ENCODE results near the gene GABRR2. TPM values are rescaled to one million over a fixed set of nuclear protein-coding genes. Genes with fewer than 3 reads are reported as not detected.

Gene GABRR2
- total RNA-seq, 3 donors from 2014 or later (not counting 1 experiment from before 2014, with no cell fraction given) = 0.57 to 2.2 (median 1.0) TPM

DNA sequence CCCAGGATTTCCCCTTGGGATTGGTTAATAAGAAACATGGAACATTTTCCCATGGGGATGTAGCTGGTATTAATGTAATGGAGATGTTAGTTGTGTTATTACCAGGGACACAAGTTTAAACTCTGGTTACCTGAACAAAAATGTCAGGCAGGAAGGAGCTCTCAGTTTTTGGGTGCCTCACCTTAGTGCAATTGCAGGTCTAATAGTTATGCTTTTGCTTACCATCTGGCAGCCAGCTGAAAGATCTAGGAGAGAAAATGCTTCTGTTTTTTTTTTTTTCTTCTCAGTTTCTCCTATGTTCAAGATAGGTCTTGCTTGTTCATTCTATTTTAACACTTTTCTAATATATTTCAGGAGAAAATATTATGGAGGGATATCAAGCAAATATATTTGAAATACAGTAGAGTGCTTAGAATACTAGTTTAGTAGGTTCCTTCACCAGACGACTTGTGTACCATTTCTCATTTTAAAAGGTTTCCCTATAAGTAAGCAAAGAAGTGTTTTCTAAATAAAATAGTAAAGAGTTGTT, 41.6 kb upstream of the GABRR2 start:
- peaks cover 23 to 30% of the 10 kb centered on the region in 2 donors for H3K4me1 Mint-ChIP-seq
- H3K4me1 ChIP-seq (ENCODE audit: control insufficient read depth, insufficient read depth, low read length) = peaks cover 8% of the 10 kb centered on the region

GRCh38 chr6:89355511-89356194, 40.6 kb upstream of the GABRR2 start:
- Histone ChIP-seq H3K9me3 (ENCODE audit: control insufficient read depth, insufficient read depth, low read length) (no peaks in the 10 kb centered on the region), H3K27me3 (ENCODE audit: control insufficient read depth, insufficient read depth, low read length) (no peaks in the 10 kb centered on the region), H3K36me3 (ENCODE audit: control insufficient read depth, insufficient read depth, low read length) (no peaks in the 10 kb centered on the region), H3K4me1 (ENCODE audit: control insufficient read depth, insufficient read depth, low read length) (peaks cover 16% of the 10 kb centered on the region), H3K4me3 (ENCODE audit: low read length) (no peak overlapping the region), H3K27ac (ENCODE audit: low read length) (no peak overlapping the region)
- Mint-ChIP-seq H3K9me3 (no peaks in the 10 kb centered on the region), H3K4me1 (peaks cover 31 to 40% of the 10 kb centered on the region in 2 donors), H3K27ac (no peak overlapping the region), H3K27me3 (ENCODE audit: low read depth in 2 of 2) (no peaks in the 10 kb centered on the region), H3K36me3 (no peaks in the 10 kb centered on the region), H3K4me3 (no peak overlapping the region)
- no peak for DNase-seq
- TF ChIP-seq, protein P1, sequence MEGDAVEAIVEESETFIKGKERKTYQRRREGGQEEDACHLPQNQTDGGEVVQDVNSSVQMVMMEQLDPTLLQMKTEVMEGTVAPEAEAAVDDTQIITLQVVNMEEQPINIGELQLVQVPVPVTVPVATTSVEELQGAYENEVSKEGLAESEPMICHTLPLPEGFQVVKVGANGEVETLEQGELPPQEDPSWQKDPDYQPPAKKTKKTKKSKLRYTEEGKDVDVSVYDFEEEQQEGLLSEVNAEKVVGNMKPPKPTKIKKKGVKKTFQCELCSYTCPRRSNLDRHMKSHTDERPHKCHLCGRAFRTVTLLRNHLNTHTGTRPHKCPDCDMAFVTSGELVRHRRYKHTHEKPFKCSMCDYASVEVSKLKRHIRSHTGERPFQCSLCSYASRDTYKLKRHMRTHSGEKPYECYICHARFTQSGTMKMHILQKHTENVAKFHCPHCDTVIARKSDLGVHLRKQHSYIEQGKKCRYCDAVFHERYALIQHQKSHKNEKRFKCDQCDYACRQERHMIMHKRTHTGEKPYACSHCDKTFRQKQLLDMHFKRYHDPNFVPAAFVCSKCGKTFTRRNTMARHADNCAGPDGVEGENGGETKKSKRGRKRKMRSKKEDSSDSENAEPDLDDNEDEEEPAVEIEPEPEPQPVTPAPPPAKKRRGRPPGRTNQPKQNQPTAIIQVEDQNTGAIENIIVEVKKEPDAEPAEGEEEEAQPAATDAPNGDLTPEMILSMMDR (IDR thresholded peaks at IDR 0.05) = no peak
- 90% methylated on average over 2 of the region's 2 CpGs for WGBS (ENCODE audit: insufficient coverage)
- no peak for ATAC-seq
- intact Hi-C loops (cut with micrococcal nuclease) = no loop called here

More for the DNA sequence above, 41.6 kb upstream of the GABRR2 start:
- DNase-seq (no peak), ATAC-seq (no peak)
- Histone ChIP-seq H3K4me3 (ENCODE audit: low read length) (peak overlapping the region; percentile 29), H3K9me3 (ENCODE audit: control insufficient read depth, insufficient read depth, low read length) (no peaks in the 10 kb centered on the region), H3K36me3 (ENCODE audit: control insufficient read depth, insufficient read depth, low read length) (no peaks in the 10 kb centered on the region), H3K27ac (ENCODE audit: low read length) (peak overlapping the region; percentile 83), H3K27me3 (ENCODE audit: control insufficient read depth, insufficient read depth, low read length) (no peaks in the 10 kb centered on the region)
- Mint-ChIP-seq H3K36me3 (no peaks in the 10 kb centered on the region), H3K27me3 (ENCODE audit: low read depth in 2 of 2) (no peaks in the 10 kb centered on the region), H3K4me3 (peak overlapping the region; percentile 84), H3K9me3 (no peaks in the 10 kb centered on the region), H3K27ac (peak overlapping the region in 1 of 2 donors; percentile 89)
- TF ChIP-seq, protein P1 (IDR thresholded peaks at IDR 0.05) = no peak
- intact Hi-C loops (cut with micrococcal nuclease) = no loop called here
- WGBS (ENCODE audit: insufficient coverage) = no CpG with 5 or more reads among the region's 1 CpG

DNA sequence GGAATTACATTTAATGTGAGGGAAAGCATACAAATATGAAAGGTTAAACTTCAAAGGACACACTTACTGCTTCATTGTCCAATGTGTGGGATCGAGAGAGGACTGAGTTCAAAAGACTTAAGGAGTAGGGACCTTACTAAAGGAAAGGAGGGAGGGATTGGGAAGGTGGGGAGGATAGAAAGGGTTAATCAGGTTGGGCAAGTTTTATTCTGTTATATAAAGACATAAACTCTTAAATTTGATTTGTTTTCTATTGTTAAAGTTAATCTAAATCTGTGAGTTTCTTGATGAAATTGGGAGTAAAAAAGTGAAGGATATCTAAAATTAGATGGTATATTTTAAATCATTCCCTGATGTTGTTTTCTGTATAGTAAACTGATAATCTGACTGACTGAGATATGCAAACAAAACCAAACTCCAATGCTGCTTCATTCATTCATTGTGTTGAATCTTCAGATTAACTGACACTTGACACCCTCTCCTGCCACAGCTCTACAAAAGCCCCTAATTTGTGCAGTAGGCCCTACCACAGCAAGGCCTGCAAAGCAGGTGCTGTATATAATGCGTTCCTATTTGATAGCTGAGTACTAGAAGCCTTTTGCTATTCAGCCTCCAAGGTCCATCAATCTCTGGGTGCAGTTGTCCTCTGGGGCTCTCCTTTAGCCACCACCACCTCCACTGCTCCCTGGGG, 38.7 kb upstream of the GABRR2 start:
- DNase-seq = no peak
- peak overlapping the region; percentile 100 for H3K4me3 Mint-ChIP-seq
- peak overlapping the region; percentile 92 for H3K27ac ChIP-seq (ENCODE audit: low read length)
- peaks cover 46 to 53% of the 10 kb centered on the region in 2 donors for H3K4me1 Mint-ChIP-seq
- intact Hi-C loops (cut with micrococcal nuclease) = loop anchor here (2.0 kb wide), 2 partner anchors 21 to 273 kb away; partner anchors contain the start of gene PNRC1
- no peaks in the 10 kb centered on the region for H3K27me3 ChIP-seq (ENCODE audit: control insufficient read depth, insufficient read depth, low read length)
- peaks cover 18% of the 10 kb centered on the region for H3K4me1 ChIP-seq (ENCODE audit: control insufficient read depth, insufficient read depth, low read length)
- TF ChIP-seq, protein P1 (IDR thresholded peaks at IDR 0.05) = no peak
- peak overlapping the region; percentile 96 for H3K27ac Mint-ChIP-seq
- no peak overlapping the region for H3K4me3 ChIP-seq (ENCODE audit: low read length)
- H3K9me3 ChIP-seq (ENCODE audit: control insufficient read depth, insufficient read depth, low read length) = no peaks in the 10 kb centered on the region
- no peaks in the 10 kb centered on the region for H3K9me3 Mint-ChIP-seq
- 61% methylated on average over 2 of the region's 2 CpGs for WGBS (ENCODE audit: insufficient coverage)
- H3K27me3 Mint-ChIP-seq (ENCODE audit: low read depth in 2 of 2) = no peaks in the 10 kb centered on the region
- H3K36me3 Mint-ChIP-seq = no peaks in the 10 kb centered on the region
- no peaks in the 10 kb centered on the region for H3K36me3 ChIP-seq (ENCODE audit: control insufficient read depth, insufficient read depth, low read length)
- no peak for ATAC-seq

Measured in natural killer cell (primary cell).